Airway epithelial cell (primary cell): ENCODE results near the gene CNTNAP3. TPM values are rescaled to one million over a fixed set of nuclear protein-coding genes. Genes with fewer than 3 reads are reported as not detected.

Source experiments
- total RNA-seq: library from RNA; depleted of rRNA; stranded (reverse); fragments of >200 nt; gene quantifications from 2 replicates; pipeline ENCODE4 v1.2.3, GENCODE V29; 2015

CNTNAP3 gene
- 5.8 and 8.3 TPM in 2 replicates for total RNA-seq

DNA sequence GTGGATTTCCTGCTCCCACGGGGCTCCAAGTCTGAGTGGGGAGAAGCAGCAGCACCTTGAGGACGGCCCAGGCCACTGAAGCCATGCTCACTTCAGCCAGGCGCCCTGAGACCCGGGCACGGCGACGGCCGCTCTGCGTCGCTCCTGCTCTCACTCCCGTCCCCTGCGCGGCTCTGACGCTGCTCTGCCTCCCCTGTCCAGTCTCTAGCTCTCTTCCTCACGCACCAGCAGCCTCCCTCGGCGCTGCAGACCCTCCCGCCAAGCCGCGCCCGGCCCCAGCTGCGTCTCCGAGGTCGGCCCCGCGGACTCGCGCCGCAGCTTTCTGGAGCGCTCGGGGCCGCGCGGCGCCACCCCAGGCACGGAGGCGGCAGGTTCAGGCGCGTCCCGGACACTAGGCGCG is at the start of gene CNTNAP3:
Gene CNTNAP3 (minus strand): TSS at position 188 of the 400 bp plus-strand sequence. CDS start 103 bp downstream, at position 85.

Other genes starting within 250 kb of the CNTNAP3 start
- not detected in 2 replicates for gene SPATA31A1, start 67.5 kb upstream of the CNTNAP3 start, total RNA-seq